Neutrophil (primary cell): ENCODE measurements around the gene ADRB2.

ENCODE experiments used
- H3K27ac ChIP-seq: fragments of 200-600 bp; sonication (generic); 2 replicates; pipeline ENCODE4 v1.5.1; 2016; ENCODE audit warnings: mild to moderate bottlenecking, moderate library complexity
- H3K27me3 ChIP-seq: fragments of 200-600 bp; sonication (generic); 2 replicates; pipeline ENCODE4 v1.6.0; 2016; ENCODE audit warnings: mild to moderate bottlenecking
- H3K36me3 ChIP-seq: fragments of 200-600 bp; sonication (generic); 2 replicates; pipeline ENCODE4 v1.5.1; 2017
- H3K4me1 ChIP-seq, 2 experiments: fragments of 200-600 bp in 1 of 2; sonication (generic) in 1 of 2; 1 replicate in 1 of 2; 2 replicates in 1 of 2; pipeline versions ENCODE4 v1.5.1 to v1.6.1; 2013 to 2016; ENCODE audit warnings: low read depth in 1 of 2, low read length in 1 of 2, mild to moderate bottlenecking in 1 of 2, moderate library complexity in 1 of 2; ENCODE audit not compliant: control insufficient read depth in 1 of 2, insufficient read depth in 1 of 2
- H3K4me3 ChIP-seq, 2 experiments: fragments of 200-600 bp in 1 of 2; sonication (generic) in 1 of 2; 1 replicate in 1 of 2; 2 replicates in 1 of 2; pipeline ENCODE4 v1.5.1; 2013 to 2016; ENCODE audit warnings: low read depth in 1 of 2, low read length in 1 of 2, mild to moderate bottlenecking in 1 of 2, moderate library complexity in 1 of 2
- H3K9me3 ChIP-seq: fragments of 200-600 bp; sonication (generic); 2 replicates; pipeline ENCODE4 v1.5.1; 2016
- CTCF ChIP-seq: fragments of 200-600 bp; sonication (generic); IDR thresholded peaks from 2 replicates; pipeline ENCODE4 v1.5.1; 2016; ENCODE audit warnings: antibody characterized with exemption

The ADRB2 gene

GRCh38 chr5:148827723-148828122 lies 1.3 kb downstream of the ADRB2 start:
- Histone ChIP-seq H3K9me3 (no peaks in the 10 kb centered on the region), H3K27ac (peak overlapping the region; percentile 91), H3K4me1 (peaks cover 91 to 96% of the 10 kb centered on the region in 2 experiments), H3K36me3 (no peaks in the 10 kb centered on the region), H3K4me3 (peak overlapping the region; percentile 75 to 84), H3K27me3 (no peaks in the 10 kb centered on the region)
- TF ChIP-seq CTCF = no peak

- Histone ChIP-seq H3K9me3 (no peaks in the 10 kb centered on the region), H3K27ac (peak overlapping the region; percentile 91), H3K36me3 (no peaks in the 10 kb centered on the region), H3K4me3 (peak overlapping the region; percentile 75 to 84), H3K4me1 (peaks cover 90 to 98% of the 10 kb centered on the region in 2 experiments), H3K27me3 (no peaks in the 10 kb centered on the region)
- peak; percentile 29 for TF ChIP-seq CTCF
These were observed 2.3 kb downstream of the ADRB2 start for GRCh38 chr5:148828511-148829247.

GRCh38 chr5:148829248-148829594 lies 2.8 kb downstream of the ADRB2 start:
- no peak for TF ChIP-seq CTCF
- H3K27ac ChIP-seq = peak overlapping the region; percentile 91
- H3K9me3 ChIP-seq = no peaks in the 10 kb centered on the region
- H3K4me1 ChIP-seq = peaks cover 85 to 98% of the 10 kb centered on the region in 2 experiments
- peaks cover 4% of the 10 kb centered on the region for H3K36me3 ChIP-seq
- no peaks in the 10 kb centered on the region for H3K27me3 ChIP-seq
- peak overlapping the region; percentile 75 to 84 for H3K4me3 ChIP-seq

- Histone ChIP-seq H3K36me3 (peaks cover 9% of the 10 kb centered on the region), H3K4me1 (peaks cover 80 to 98% of the 10 kb centered on the region in 2 experiments), H3K9me3 (no peaks in the 10 kb centered on the region), H3K4me3 (peak overlapping the region; percentile 75 to 84), H3K27me3 (no peaks in the 10 kb centered on the region), H3K27ac (peak overlapping the region; percentile 30)
- TF ChIP-seq CTCF = no peak
These were observed 3.3 kb downstream of the ADRB2 start for GRCh38 chr5:148829734-148830133.

- no peaks in the 10 kb centered on the region for H3K9me3 ChIP-seq
- TF ChIP-seq CTCF = no peak
- H3K27ac ChIP-seq = no peak overlapping the region
- peaks cover 10% of the 10 kb centered on the region for H3K36me3 ChIP-seq
- peak overlapping the region in 1 of 2 experiments; percentile 84 for H3K4me3 ChIP-seq
- H3K27me3 ChIP-seq = no peaks in the 10 kb centered on the region
- peaks cover 75 to 95% of the 10 kb centered on the region in 2 experiments for H3K4me1 ChIP-seq
These were observed 3.8 kb downstream of the ADRB2 start for GRCh38 chr5:148830211-148830610.
